RWPE2 (cell line): ENCODE measurements around the gene PPA1.

Experiments used
- ATAC-seq: fragments of 200-7000 bp; cut with Tn5 transposase; 3 replicates; pipeline ENCODE4 v1.9.1; 2021; ENCODE audit warnings: low read depth
- DNase-seq: peaks from one replicate; pipeline ENCODE4 v3.0.0-alpha.2; 2020; ENCODE audit warnings: low spot score
- H3K27ac ChIP-seq: fragments of 450-650 bp; 2 replicates; pipeline ENCODE4 v1.5.1; 2017; ENCODE audit warnings: mild to moderate bottlenecking; ENCODE audit not compliant: poor library complexity, severe bottlenecking
- H3K27me3 ChIP-seq: fragments of 250-450 bp; sonication (Bioruptor Pico); 2 replicates; pipeline ENCODE4 v1.5.1; 2021; ENCODE audit warnings: mild to moderate bottlenecking, moderate library complexity; ENCODE audit not compliant: insufficient read depth, poor library complexity, severe bottlenecking
- H3K36me3 ChIP-seq: fragments of 250-450 bp; sonication (Bioruptor Pico); 2 replicates; pipeline ENCODE4 v1.5.1; 2020; ENCODE audit warnings: low read depth, mild to moderate bottlenecking, moderate library complexity
- H3K4me1 ChIP-seq: fragments of 250-450 bp; sonication (Bioruptor Pico); 2 replicates; pipeline ENCODE4 v1.5.1; 2021; ENCODE audit warnings: mild to moderate bottlenecking, moderate library complexity; ENCODE audit not compliant: insufficient read depth, poor library complexity, severe bottlenecking
- H3K4me3 ChIP-seq: fragments of 250-450 bp; sonication (Bioruptor Pico); 2 replicates; pipeline ENCODE4 v1.5.1; 2021; ENCODE audit warnings: mild to moderate bottlenecking, moderate library complexity; ENCODE audit not compliant: severe bottlenecking
- H3K9me3 ChIP-seq: fragments of 250-450 bp; sonication (Bioruptor Pico); 2 replicates; pipeline ENCODE4 v1.5.1; 2021; ENCODE audit warnings: mild to moderate bottlenecking, moderate library complexity; ENCODE audit not compliant: severe bottlenecking
- CTCF ChIP-seq: fragments of 450-650 bp; IDR thresholded peaks from one replicate; pipeline ENCODE4 v1.5.1; 2017; ENCODE audit warnings: mild to moderate bottlenecking, moderate library complexity; ENCODE audit not compliant: poor library complexity, severe bottlenecking

The PPA1 gene

GRCh38 chr10:70233109-70233938, at the start of gene PPA1:
TSS of gene PPA1 (minus strand) at chr10:70233429. CDS start at chr10:70233327, 102 bp downstream.
- peak; percentile 84 for ATAC-seq
- peak within 1 kb of the TSS; percentile 63 for H3K27ac ChIP-seq

DNA sequence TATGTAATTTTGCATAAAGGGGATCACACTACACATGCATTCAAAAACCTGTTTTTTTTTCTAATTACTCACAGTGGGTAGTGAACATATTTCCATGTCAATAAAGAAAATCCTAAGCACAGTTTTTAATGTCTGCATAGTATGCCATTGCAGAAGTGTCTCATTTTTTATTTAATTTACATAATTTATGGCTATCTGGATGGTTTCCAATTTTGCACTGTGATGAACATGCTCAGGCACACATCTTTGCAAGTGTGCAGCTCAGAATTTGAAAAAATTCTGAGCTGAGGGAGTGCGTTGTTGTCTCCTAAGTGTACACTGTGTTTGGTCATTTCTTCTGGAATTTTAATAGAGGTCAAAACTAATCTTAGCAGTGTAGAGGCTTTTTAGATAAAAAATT, 48.4 kb upstream of the PPA1 start:
- Histone ChIP-seq H3K36me3 (no peaks in the 10 kb centered on the region), H3K4me3 (no peak overlapping the region), H3K9me3 (no peaks in the 10 kb centered on the region), H3K27ac (no peak overlapping the region), H3K27me3 (peaks cover 30% of the 10 kb centered on the region), H3K4me1 (no peaks in the 10 kb centered on the region)
- no peak for TF ChIP-seq CTCF
- no peak for DNase-seq
- no peak for ATAC-seq

More at GRCh38 chr10:70233109-70233938, at the start of gene PPA1:
- H3K4me1 ChIP-seq, result peaks cover 18% of the 10 kb centered on the region
- DNase-seq, result peak; percentile 97
- no peaks in the 10 kb centered on the region for H3K27me3 ChIP-seq
- H3K4me3 ChIP-seq, result peak within 1 kb of the TSS; percentile 59
- peaks cover 26% of the 10 kb centered on the region for H3K36me3 ChIP-seq
- no peaks in the 10 kb centered on the region for H3K9me3 ChIP-seq
- no peak for TF ChIP-seq CTCF

DNA sequence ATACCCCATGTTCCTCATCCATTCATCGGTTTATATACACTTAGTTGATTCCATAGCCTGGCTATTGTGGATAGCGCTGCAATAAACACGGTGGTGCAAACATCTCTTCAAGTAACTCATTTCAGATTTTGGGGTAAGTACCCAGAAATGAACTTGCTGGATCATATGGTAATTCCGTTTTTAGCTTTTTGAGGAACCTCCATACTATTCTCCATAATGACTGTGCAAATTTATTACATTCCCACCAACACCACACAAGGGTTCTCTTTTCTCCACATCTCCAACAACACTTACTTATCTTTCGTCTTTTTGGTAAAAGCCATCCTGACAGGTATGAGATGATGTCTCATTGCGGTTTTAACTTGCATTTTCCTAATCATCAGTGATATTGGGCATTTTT, 46.9 kb upstream of the PPA1 start:
- H3K4me1 ChIP-seq, result no peaks in the 10 kb centered on the region
- no peak for TF ChIP-seq CTCF
- no peak for ATAC-seq
- peaks cover 29% of the 10 kb centered on the region for H3K27me3 ChIP-seq
- peaks cover 2% of the 10 kb centered on the region for H3K9me3 ChIP-seq
- H3K4me3 ChIP-seq, result no peak overlapping the region
- no peak for DNase-seq
- no peaks in the 10 kb centered on the region for H3K36me3 ChIP-seq
- no peak overlapping the region for H3K27ac ChIP-seq

GRCh38 chr10:70277396-70278030, 44.3 kb upstream of the PPA1 start:
- peaks cover 3% of the 10 kb centered on the region for H3K27me3 ChIP-seq
- H3K9me3 ChIP-seq, result peaks cover 2% of the 10 kb centered on the region
- TF ChIP-seq CTCF, result no peak

More at GRCh38 chr10:70277396-70278030, 44.3 kb upstream of the PPA1 start:
- ATAC-seq (no peak), DNase-seq (no peak)
- Histone ChIP-seq H3K4me1 (no peaks in the 10 kb centered on the region), H3K27ac (no peak overlapping the region), H3K36me3 (no peaks in the 10 kb centered on the region), H3K4me3 (no peak overlapping the region)
